Endothelial cell (in vitro differentiated cells): Measurements from ENCODE around the gene ZNF648. TPM values are rescaled to one million over a fixed set of nuclear protein-coding genes. Genes with fewer than 3 reads are reported as not detected.
"Not testable (repeated sequence)": the region's sequence is repeated elsewhere in the genome, so short reads cannot be mapped to it uniquely, and the experiment has no call there.

Experiments used
- DNase-seq: peaks from one replicate; pipeline ENCODE4 v3.0.0; 2021; ENCODE audit warnings: low spot score
- H3K27ac Mint-ChIP-seq: one replicate; pipeline ENCODE4 v1.8.0; 2021; ENCODE audit warnings: mixed read lengths, inconsistent platforms; ENCODE audit not compliant: unreplicated experiment
- H3K27me3 Mint-ChIP-seq: one replicate; pipeline ENCODE4 v1.8.0; 2021; ENCODE audit warnings: mild to moderate bottlenecking, moderate library complexity, mixed read lengths, inconsistent platforms; ENCODE audit not compliant: unreplicated experiment
- H3K36me3 Mint-ChIP-seq: one replicate; pipeline ENCODE4 v1.8.0; 2021; ENCODE audit warnings: mild to moderate bottlenecking, low read depth, mixed read lengths, inconsistent platforms; ENCODE audit not compliant: unreplicated experiment
- H3K4me1 Mint-ChIP-seq: one replicate; pipeline ENCODE4 v1.8.0; 2021; ENCODE audit warnings: mild to moderate bottlenecking, mixed read lengths, inconsistent platforms; ENCODE audit not compliant: unreplicated experiment
- H3K4me3 Mint-ChIP-seq: one replicate; pipeline ENCODE4 v1.8.0; 2021; ENCODE audit warnings: mild to moderate bottlenecking, mixed read lengths, inconsistent platforms; ENCODE audit not compliant: unreplicated experiment
- H3K9me3 Mint-ChIP-seq: one replicate; pipeline ENCODE4 v1.8.0; 2021; ENCODE audit warnings: mixed read lengths, inconsistent platforms; ENCODE audit not compliant: unreplicated experiment
- CTCF ChIP-seq: fragments of 200-600 bp; sonication (generic); IDR thresholded peaks from one replicate; pipeline ENCODE4 v1.5.0; 2021; ENCODE audit warnings: antibody characterized with exemption; ENCODE audit not compliant: unreplicated experiment
- total RNA-seq: library from RNA; stranded (reverse); fragmentation: NEBNext Ultra II Directional; extraction: Animal tissue kit (Norgen Biotek cat#: 25700); gene quantifications from one replicate; pipeline ENCODE4 v1.2.1, GENCODE V29; 2021; ENCODE audit not compliant: unreplicated experiment

Gene ZNF648
- total RNA-seq, 1 donor from 2014 or later, result not detected

GRCh38 chr1:182101415-182102042 is 40.0 kb upstream of the ZNF648 start:
- no peaks in the 10 kb centered on the region for H3K9me3 Mint-ChIP-seq
- no peak for TF ChIP-seq CTCF
- H3K27me3 Mint-ChIP-seq, result no peaks in the 10 kb centered on the region
- H3K4me3 Mint-ChIP-seq, result no peak overlapping the region
- H3K36me3 Mint-ChIP-seq, result no peaks in the 10 kb centered on the region
- no peak for DNase-seq
- H3K4me1 Mint-ChIP-seq, result no peaks in the 10 kb centered on the region
- H3K27ac Mint-ChIP-seq, result no peak overlapping the region

DNA sequence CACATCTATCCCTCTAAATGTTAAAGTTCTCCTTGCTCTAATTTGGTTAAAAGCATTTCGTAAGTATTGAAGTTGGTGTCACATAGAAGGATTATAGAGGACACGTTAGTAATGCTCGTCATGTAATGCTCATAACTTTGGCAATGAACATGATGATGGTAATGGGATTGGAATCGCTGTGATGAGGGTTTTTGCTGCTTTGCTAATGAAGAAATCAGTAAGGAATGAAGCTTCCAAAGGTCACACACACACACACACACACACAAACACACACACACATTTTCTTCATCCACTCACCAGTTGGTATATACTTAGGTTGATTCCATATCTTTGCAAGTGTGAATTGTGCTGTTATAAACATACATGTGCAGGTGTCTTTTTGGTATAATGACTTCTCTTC is 36.8 kb upstream of the ZNF648 start:
- H3K36me3 Mint-ChIP-seq, result no peaks in the 10 kb centered on the region
- TF ChIP-seq CTCF, result no peak
- H3K4me1 Mint-ChIP-seq, result no peaks in the 10 kb centered on the region
- peaks cover 3% of the 10 kb centered on the region for H3K27me3 Mint-ChIP-seq
- H3K9me3 Mint-ChIP-seq, result no peaks in the 10 kb centered on the region
- no peak overlapping the region for H3K27ac Mint-ChIP-seq
- no peak for DNase-seq
- H3K4me3 Mint-ChIP-seq, result no peak overlapping the region

DNA sequence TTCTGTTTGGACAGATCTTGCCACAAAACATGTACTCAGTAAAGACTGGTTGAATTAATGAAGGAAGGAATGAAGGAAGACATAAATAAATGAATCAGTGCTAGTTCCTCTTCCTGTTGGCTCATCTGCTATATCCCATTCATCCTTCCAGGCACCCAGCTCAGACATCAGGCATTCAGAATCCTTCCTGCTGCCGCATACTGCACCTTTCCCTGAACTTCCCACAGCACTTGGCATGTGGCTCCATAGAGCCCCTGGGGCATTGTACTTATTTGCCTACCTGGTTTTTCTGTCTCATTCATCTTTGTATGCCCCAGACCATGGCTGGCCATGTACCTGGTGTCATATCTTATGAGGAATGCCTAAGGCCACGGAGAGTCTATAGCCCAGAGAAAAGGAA is 34.4 kb upstream of the ZNF648 start:
- H3K4me1 Mint-ChIP-seq, result no peaks in the 10 kb centered on the region
- no peak for DNase-seq
- H3K36me3 Mint-ChIP-seq, result no peaks in the 10 kb centered on the region
- no peak overlapping the region for H3K4me3 Mint-ChIP-seq
- peaks cover 3% of the 10 kb centered on the region for H3K27me3 Mint-ChIP-seq
- H3K27ac Mint-ChIP-seq, result no peak overlapping the region
- no peaks in the 10 kb centered on the region for H3K9me3 Mint-ChIP-seq
- TF ChIP-seq CTCF, result no peak

DNA sequence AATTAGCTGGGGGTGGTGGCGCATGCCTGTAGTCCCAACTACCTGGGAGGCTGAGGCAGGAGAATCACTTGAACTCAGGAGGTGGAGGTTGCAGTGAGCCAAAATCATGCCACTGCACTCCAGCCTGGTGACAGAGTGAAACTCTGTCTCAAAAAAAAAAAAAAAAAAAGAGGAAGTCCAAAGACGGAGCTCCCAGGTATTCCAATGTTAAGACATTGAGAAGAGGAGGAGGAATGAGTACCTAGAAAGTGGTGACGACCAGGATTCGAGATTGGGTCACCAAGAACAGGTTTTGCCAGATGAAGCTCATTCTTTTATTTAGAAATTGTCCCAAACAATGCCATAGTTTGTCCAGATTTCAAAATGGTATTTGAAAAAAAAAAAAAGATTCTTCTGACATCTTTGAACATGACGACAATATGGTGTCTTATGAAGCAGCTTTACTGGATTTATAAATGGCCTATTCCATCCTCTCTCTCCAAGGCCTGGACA is 33.0 kb upstream of the ZNF648 start:
- not testable (repeated sequence) for H3K27me3 Mint-ChIP-seq, H3K36me3 Mint-ChIP-seq

DNA sequence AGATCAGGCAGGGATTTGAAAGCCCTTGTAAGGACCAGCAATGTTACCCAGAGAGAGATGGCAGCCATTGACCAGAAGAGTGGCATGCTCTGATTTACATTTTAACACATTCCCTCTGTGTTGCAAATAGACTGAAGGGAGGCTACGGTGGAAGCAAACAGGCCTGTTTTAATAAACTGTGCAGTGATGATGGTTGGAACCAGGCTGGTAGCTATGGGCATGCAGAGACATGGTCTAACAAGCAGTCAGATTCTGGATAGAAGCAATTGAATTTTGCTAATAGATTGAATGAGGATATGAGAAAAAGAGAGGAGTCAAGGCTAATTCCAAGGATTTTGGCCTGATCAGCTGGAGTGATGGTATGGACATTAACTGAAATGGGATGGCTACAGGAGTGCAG is 32.3 kb upstream of the ZNF648 start:
- Mint-ChIP-seq H3K36me3 (no peaks in the 10 kb centered on the region), H3K4me3 (no peak overlapping the region), H3K27me3 (peaks cover 3% of the 10 kb centered on the region), H3K9me3 (no peaks in the 10 kb centered on the region), H3K27ac (no peak overlapping the region), H3K4me1 (no peaks in the 10 kb centered on the region)
- DNase-seq, result no peak
- TF ChIP-seq CTCF, result no peak

More for the DNA sequence above, 33.0 kb upstream of the ZNF648 start:
- DNase-seq, H3K4me1 Mint-ChIP-seq, H3K4me3 Mint-ChIP-seq, H3K9me3 Mint-ChIP-seq, H3K27ac Mint-ChIP-seq: not testable (repeated sequence)
